Epithelial cell of proximal tubule (primary cell): Measurements from ENCODE around the gene ARF4. TPM values are rescaled to one million over a fixed set of nuclear protein-coding genes. Genes with fewer than 3 reads are reported as not detected.

Experiments used
- DNase-seq: peaks from one replicate; pipeline ENCODE4 v3.0.0-alpha.2; 2011; ENCODE audit warnings: low read depth
- H3K4me3 ChIP-seq: 2 replicates; pipeline ENCODE4 v1.5.1; 2011; ENCODE audit warnings: low read depth, mild to moderate bottlenecking, low read length
- CTCF ChIP-seq: conservative IDR thresholded peaks from 2 replicates; pipeline ENCODE4 v1.5.1; 2012; ENCODE audit warnings: low read depth, mild to moderate bottlenecking, low read length
- total RNA-seq: library from RNA; depleted of rRNA; stranded (reverse); fragments of >200 nt; gene quantifications from 2 replicates; pipeline ENCODE4 v1.2.3, GENCODE V29; 2015

The ARF4 gene
- total RNA-seq, 1 donor from 2014 or later: 173 TPM

GRCh38 chr3:57582474-57583168 is 14.5 kb downstream of the ARF4 start:
- peak; percentile 49 for TF ChIP-seq CTCF

GRCh38 chr3:57577801-57578200 is 19.3 kb downstream of the ARF4 start:
- H3K4me3 ChIP-seq: no peak overlapping the region
- DNase-seq: no peak
- TF ChIP-seq CTCF: no peak

More at GRCh38 chr3:57582474-57583168, 14.5 kb downstream of the ARF4 start:
- H3K4me3 ChIP-seq: no peak overlapping the region
- DNase-seq: no peak

- DNase-seq: no peak
- H3K4me3 ChIP-seq: no peak overlapping the region
- TF ChIP-seq CTCF: no peak
Observed at GRCh38 chr3:57575966-57576626, 21.0 kb downstream of the ARF4 start.

- no peak overlapping the region for H3K4me3 ChIP-seq
- no peak for DNase-seq
- TF ChIP-seq CTCF: no peak
Observed at GRCh38 chr3:57572096-57572495, 25.0 kb downstream of the ARF4 start.

- H3K4me3 ChIP-seq: no peak overlapping the region
- no peak for DNase-seq
- TF ChIP-seq CTCF: no peak
Observed at GRCh38 chr3:57570878-57571277, 26.3 kb downstream of the ARF4 start.

GRCh38 chr3:57569859-57570450 is 27.2 kb downstream of the ARF4 start:
- no peak overlapping the region for H3K4me3 ChIP-seq
- no peak for DNase-seq
- no peak for TF ChIP-seq CTCF
